HG02678 (cell line): ENCODE measurements around the gene LYPD5.
"Not testable (repeated sequence)": the region's sequence is repeated elsewhere in the genome, so short reads cannot be mapped to it uniquely, and the experiment has no call there.

Experiments
- ATAC-seq: cut with Tn5 transposase; IDR thresholded peaks from one replicate; pipeline ENCODE4 v1.9.1; 2021; ENCODE audit warnings: mild to moderate bottlenecking, moderate library complexity; ENCODE audit not compliant: unreplicated experiment

The LYPD5 gene

DNA sequence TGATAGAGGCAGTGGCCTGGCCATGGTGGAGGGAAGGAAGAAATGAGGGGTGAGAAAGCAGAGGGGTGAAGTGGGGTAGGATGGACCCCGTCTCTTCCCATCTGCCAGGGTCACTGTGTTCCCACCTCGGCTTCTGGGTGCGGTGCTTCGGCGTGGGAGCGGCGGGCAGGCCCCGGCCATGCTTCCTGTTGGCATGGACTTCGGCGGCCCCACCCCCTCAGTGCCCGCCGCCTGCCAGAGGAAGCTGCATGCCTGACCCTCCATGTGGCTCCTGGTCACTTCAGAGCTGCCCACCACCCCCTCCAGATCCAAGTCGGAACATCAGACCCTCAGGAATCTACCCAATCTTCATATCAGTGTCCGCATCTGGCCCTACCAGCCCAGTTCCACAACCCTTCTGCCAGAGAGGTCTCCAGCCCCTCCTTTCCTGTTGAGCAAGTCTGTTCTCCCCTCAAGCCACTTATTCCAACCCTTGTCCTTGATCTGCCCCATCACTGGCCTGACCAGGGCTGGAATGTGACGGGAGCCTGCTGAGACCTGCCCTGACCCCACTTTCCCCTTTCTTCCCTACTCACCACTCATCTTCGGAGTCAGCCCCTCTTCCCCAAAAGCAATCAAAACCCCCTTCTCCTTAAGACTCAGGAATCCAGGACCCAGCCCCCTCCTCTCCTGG, 23.0 kb downstream of the LYPD5 start:
- no peak for ATAC-seq

DNA sequence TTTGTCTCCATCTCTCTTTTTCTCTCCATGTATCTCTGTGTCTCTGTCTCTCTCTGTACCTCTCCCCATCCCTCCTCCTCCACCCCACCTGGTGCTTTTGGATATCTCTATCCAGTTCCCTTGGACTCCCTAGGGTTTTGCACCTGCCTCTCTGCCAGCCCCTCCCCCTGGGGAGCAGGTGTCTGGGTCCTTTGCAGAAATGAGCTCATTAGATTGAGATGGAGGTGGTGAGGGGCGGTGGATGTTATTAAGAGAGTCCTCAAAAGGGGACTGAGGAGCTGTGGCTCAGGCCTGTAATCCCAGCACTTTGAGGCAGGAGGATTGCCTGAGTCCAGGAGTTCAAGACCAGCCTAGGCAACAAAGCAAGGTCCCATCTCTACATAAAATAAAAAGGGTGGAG, 23.6 kb downstream of the LYPD5 start:
- ATAC-seq: no peak

DNA sequence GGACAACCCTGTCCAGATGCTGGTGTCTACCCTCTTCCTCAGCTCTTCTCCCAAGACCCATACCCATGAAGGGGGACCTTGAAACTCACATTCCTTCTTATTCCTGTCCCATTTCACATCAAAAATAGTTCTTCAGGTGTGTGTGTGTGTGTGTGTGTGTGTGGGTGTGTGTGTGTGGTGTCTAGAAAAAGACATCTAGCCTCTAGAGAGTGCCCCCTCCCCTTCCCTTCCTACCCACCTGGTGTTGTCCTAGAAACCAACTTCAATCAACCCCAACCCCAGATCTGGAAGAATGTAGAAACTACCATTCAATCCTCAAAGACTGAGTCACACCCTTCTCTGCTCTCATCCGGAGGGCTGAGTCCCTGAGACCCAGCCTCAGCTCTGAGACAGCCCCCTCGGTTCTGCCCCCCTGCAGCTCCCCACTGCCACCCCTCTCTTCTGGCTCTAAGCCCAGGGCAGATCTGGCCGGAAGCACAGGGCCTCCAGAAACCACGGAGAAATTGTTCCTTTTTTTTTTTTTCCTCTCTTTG, 25.0 kb downstream of the LYPD5 start:
- no peak for ATAC-seq

DNA sequence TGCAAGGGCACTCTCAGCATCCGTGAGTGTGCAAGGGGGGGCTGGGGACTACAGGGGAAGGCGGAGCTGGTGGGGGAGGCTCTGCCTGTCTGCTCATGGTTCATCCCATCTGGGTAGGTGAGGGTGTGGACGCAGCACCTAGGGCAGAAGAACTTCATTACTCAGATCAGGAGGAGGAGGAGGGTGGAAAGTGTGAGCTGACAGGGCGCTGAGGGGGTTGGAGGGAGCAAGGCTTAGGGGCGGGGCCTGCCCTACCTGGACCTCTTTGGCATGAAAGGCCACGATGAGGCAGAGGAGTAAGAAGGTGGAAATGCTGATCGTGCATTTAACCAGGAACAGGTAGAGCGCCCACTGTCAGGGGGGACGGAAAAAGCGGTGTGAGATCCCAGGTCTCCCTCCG, 26.0 kb downstream of the LYPD5 start:
- no peak for ATAC-seq

DNA sequence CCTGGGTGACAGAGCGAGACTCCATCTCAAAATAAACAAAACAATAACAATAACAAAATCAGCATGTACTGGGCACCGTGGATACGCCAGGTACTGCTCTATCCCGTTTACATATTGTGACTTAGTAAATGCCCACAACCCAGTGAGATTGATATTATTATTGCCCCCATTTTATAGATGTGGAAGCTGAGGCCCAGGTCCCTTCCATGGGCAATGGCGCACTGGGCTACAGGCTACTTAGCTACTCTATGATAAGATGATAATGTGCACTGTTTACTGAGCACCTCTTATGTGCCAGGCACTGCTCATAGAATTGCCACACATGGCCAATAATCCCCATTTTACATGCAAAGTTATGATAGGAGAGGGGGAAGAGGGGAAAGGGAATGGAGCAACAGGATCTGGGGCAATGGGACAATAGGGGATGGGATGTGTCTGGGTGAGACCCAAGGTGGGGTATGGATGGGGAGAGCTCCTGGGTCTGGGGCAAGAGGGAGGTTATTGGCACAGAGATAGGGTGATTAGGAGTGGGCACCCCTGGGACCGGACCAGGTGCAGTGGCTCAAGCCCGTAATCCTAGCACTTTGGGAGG, 26.9 kb downstream of the LYPD5 start:
- no peak for ATAC-seq

DNA sequence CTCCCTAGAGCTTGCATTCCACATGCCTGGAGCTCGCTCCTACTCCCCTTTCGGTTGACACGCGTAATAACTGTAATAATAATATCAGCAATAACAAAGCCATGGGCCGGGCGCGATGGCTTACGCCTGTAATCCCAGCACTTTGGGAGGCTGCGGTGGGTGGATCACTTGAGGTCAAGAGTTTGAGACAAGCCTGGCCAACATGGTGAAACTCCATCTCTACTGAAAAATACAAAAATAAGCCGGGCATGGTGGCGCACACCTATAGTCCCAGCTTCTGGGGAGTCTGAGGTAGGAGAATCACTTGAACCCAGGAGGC, 27.3 kb downstream of the LYPD5 start:
- ATAC-seq: not testable (repeated sequence)

DNA sequence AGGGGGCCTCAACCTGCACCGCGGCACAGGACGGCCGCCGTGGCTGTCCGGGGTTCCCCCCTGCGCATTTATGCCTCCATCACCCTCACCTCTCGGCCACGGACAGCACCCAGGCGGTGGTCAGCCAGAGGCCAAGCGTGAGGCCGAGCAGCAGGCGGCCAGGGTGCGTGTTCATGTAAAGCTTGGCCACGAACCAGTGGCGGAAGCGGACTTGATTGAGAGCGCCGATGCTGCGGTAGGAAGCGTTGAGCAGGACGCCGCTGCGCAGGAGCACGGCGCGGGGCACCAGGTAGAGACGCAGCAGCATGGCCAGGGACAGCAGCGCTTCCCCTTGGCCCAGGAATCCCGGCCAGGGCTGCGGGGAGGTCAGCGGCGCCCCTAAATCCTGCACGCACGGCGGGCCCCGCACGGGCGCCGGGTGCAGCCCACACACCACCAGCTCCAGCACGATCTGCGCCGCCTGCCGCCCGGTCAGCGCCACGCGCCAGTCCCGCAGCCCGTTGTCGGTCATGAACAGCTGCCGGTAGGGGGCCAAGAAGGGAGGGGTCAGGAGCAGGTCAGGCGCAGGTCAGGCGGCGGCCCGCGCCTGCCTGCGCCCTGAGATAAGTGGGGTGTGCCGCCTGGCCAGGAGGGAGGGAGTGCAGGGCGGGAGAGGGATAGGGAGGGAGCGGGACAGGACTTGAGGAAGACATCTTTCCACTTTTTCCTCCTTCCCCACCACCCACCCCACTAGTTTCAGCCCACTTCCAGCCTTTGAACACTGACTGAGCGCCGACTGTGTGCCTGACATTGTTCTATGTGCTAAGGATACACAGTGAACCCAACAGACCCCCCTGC, 27.9 kb downstream of the LYPD5 start:
- ATAC-seq: no peak

DNA sequence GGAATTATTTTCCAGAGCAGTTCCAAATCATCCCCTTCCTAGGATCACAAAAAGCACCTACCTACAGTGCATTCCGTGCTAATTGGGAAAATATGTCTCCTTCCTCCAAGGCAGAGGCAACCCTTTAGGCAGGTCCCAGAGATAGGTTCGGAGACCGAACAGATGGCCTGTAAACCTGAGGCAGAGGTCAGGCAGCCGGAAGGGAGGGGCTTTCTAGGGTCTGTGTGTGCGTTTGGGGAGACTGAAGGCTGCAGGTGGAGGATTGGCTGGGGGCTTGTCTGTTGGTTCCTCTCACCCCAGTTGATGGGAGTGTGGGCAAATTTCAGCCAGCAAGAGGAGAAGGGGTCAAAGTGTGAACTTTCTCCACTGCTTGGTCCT, 28.5 kb downstream of the LYPD5 start:
- ATAC-seq: no peak

DNA sequence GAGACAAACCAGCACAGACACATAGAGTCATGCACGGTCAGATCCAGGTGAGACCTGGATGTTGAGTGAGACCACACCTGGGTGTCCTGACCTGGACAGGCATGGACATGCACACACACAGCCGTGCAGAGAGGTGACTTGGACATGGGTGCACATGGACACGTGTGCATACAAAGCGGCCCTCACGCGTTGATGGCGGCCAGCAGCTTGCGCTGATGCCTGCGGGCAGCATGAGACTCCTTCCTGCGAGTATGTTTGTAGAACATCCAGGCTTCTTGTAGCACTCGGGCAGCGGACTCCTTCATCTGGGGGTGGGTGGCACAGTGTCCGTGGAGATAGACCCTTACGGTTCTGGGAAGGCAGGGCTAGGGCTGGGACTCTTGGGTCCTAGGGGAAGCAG, 33.0 kb downstream of the LYPD5 start:
- ATAC-seq: no peak

DNA sequence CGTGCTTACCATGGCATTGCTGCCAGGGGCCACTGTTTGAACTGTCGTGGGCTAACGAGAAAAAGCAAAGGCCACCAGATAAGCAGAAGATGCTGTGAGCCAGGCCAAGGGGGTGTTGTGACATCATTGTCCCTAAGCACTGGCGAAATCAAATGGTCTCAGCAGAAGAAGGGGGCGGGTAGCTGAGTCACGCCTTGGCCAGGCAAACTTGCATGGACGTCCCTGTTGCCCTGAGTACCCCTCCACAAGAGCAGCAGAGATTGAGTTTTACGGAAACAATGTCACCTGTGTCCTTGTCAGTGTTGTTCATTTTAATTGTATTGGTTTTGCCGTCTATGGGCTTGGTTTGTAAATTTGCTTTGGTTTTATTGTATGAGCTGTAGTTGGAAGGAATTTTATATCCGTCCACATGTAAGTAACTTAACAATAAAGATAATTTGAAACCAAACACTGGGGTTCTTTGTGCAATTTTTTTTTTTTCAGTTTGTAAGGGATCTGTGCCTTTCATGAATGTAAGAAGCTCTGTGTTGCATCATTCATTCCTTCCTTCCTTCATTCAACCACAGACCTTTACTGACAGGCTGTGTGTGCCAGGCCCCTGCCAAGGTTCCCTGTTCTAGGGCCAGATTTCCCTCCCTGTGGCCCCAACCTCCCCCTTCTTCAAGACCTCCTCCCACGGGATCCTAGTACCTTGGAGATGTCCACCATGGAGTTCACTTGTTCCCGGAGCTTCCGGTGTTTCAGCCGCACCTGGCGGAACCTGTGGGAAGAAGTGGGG, 33.8 kb downstream of the LYPD5 start:
- ATAC-seq: no peak

DNA sequence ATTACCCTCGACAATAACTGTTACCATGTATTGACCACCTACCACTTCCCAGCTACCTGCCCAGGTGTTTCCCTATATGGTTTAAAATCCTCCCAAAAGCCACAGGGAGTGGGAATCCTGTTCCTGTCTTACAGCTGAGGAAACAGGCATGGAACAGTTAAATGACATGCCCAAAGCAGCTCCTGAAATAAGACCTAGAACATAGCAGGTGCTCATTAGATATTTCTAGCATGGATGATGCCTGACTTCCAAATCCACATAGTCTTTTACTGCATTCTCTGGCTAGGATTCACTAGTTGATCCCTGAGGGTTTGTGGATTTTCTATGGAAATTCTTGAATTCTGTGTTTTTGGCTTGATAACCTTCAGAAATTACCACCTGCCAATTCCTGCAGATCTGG, 34.4 kb downstream of the LYPD5 start:
- ATAC-seq: no peak

DNA sequence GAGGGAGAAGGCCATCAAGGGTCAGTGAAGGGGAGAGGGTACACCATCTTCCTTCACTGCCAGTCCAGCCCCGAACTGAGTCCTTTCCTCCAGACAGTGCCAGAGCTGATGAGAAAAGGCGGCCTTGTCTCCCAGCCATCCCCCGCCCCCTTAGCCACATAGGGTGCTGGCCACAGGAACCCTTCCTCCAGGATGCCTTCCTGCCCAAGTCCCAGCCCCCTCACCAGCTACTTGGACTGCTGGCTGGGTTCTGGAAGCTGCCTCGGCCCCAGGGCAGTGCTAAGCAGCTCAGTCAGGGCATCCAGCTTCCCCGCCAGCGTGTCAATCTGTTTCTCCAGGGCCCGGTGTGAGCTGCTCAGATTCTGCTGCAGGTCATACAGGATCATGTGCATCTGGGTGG, 34.9 kb downstream of the LYPD5 start:
- ATAC-seq: no peak

DNA sequence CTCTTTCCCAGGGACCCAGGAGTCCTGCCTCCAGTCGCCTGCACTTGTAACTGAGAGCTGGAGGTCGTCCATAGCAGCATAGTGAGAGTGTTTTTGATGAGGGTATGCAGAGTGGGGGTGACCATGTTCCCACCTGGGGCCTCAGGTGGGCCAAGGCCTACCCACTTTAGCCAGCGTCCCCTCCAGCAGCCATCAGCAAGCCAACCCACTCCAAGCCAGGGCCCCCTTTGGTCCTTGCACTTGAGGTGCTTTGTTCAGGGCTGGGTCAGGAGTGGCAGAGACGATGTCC, 35.5 kb downstream of the LYPD5 start:
- ATAC-seq: no peak

DNA sequence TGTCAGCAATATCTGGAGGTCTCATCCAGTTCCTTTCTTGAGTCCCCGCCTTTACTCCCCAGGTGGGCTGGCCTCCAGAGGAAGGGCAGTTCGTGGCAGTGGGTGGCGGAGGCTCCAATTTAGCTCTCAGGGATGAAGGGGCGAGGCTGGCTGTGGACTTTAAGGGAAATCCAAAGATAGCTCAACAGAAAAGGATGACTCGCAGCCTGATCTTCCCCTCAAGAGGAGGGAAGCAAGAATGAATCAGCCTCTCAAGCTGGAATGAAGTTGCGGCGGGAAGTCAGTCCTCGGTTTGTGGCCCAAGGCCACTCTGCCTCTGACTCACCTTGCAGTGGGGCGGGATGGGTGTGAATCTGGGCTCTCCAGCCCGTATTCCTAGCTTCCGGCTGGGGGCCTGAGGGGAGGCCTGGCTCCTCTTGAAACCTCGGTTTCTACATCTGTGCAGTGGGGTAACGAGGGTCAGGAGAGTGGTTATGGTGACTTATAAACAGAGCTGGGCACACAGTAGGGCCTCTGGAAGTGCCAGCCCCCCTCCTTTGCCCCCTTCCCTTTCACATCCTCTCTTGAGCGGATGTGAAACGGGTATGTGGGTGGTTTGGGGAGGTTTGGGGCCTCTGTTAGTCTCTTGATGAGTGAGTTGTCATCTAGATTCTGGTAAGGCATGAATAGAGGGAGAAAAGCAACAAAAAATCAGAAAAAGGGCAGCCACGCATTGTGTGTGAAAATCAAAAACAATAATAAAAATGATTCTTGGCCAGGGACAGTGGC, 37.0 kb downstream of the LYPD5 start:
- peak; percentile 68 for ATAC-seq

DNA sequence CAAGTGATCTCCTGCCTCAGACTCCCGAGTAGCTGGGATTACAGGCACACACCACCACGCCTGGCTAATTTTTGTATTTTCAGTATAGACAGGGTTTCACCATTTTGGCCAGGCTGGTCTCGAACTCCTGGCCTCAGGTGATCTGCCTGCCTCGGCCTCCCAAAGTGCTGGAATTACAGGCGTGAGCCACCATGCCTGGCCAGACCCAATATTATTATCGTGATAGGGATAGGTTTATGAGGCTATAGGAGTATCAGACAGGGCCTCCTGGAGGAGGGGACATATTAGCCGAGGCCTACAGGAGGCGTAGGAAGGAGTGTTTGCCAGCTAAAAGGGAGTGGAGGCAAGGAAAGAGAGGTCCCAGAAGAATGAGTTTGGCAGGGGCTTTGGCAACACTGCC, 37.6 kb downstream of the LYPD5 start:
- ATAC-seq: not testable (repeated sequence)

DNA sequence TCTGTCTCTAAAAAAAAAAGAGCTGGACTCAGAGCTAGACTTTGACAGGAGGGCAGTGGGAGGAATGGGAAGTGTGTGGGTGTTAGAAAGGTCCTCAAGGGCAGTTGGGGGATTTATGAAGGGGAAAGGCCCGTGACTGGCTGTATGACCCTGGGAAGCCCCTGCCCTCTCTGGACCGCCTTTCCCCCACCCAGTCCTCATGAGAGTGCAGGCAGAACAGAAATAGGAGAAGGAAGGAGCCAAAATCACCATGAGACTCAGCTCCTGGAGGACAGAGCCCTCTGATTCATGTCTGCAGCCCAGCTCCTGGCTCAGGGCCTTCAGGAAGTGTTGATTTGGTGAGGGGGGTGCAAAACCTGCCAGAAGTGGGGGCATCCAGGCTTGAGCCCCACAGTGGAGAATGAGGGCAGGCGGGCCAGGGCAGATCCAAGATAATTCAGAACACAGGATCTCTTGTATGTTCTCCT, 38.7 kb downstream of the LYPD5 start:
- ATAC-seq: no peak

DNA sequence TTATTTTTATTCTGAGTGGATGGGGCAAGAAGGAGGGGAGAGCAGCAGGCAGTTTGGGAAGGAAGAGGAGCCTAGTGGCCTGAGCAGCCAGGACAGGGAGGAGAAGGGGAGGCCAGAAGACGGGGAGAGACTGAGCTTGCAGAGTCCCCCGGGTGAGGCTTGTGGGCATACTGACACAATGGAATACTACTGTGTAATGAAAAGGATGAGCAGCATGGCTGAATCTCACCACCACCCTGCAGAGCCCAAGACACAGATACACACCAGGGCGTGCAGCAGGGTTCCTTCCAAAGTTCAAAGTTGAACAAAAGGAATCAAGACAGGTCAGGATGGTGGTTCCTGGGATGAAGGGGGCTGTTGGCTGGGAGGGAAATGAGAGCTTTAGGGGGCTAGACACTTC, 39.4 kb downstream of the LYPD5 start:
- ATAC-seq: no peak

DNA sequence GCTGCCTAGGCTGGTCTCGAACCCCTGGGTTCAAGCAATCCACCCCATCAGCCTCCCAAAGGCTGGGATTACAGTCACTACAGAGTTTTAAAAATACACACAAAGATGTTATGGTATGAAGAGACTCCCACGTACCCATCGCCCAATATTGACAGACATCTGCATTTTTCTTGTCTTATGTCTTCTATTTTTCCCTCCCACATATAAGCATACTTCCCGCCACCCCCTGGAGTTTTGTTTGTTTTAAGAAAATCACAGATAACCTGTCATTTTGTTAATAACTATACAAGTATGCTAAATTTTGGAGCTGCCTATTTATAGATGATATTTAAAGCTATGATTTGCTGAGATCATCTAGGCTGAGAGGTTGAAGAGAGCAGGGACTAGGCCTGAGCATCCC, 41.3 kb downstream of the LYPD5 start:
- no peak for ATAC-seq

DNA sequence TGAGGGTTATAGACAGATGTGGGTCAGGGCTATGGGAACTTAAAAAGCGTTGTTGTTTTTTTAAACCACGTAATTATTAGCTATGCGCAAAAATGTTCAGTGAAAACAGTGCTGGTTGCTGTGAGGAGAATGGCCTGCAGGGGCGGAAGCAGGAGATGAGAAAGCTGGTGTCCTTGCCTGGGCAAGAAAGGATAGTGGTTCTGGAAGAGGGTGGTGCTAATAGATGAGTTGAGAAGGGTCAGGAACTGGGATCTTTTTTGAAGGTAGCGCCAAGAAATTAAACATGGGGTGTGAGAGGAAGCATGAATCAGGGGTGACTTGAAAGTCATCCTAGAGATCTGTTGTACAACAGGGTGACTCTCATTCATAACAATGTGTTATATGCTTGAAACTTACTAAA, 42.7 kb downstream of the LYPD5 start:
- no peak for ATAC-seq

DNA sequence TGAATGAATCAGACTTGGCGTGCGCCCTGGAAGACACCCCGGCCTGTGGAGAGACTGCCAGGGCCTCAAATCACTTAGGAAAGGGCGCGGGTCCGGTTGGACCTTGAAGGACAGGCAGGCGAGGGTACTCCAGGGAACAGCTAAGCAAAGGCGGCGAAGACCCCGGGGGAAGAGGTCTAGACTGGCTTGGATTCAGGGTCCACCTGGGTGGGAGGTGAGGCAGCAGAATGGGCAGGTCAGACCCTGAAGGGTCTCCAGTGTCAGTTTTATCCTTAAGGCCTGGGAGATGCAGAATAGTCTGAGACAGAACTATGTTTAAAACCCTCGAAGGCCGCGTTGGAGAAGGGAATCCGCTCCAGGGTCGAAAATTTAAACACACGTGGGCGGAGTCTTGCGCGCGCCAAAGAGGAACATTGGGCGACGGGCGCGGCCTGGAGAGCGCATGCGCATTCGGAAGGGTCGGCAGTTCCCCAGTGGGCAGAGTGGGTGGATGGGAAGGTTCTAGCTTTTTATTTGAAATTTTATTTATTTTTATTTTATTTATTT, 46.9 kb downstream of the LYPD5 start:
- ATAC-seq: peak; percentile 27
